ENCODE results near the gene ECPAS. TPM values are rescaled to one million over a fixed set of nuclear protein-coding genes. Genes with fewer than 3 reads are reported as not detected.

Gene ECPAS
- total RNA-seq, 6 experiments from 2014 or later, result 36.8 to 52.8 (median 41.1) TPM

- intact Hi-C loops (cut with DNase I), result loop anchor here in 1 of 2 donors (10.0 kb wide), 1 partner anchor 49 kb away; no protein-coding TSS in a partner anchor
- WGBS (ENCODE audit: insufficient coverage, low coverage, low lambda C conversion rate, missing lambda C conversion rate), result 42% methylated on average over 3 of the region's 3 CpGs
- no peak overlapping the region for H3K4me3 ChIP-seq
- no peaks in the 10 kb centered on the region for H3K9me3 ChIP-seq
- H3K36me3 ChIP-seq, result peaks cover 0 to 64% (median 25%) of the 10 kb centered on the region in 4 donors
- H3K27ac ChIP-seq, result no peak overlapping the region
- no peak for DNase-seq
- no peak for TF ChIP-seq POLR2A (IDR thresholded peaks at IDR 0.05)
- TF ChIP-seq CTCF (IDR thresholded peaks at IDR 0.05), result no peak
- peak in 3 of 4 donors; percentile 36 to 74 (median 61) for ATAC-seq
- H3K4me1 ChIP-seq, result no peaks in the 10 kb centered on the region
- H3K27me3 ChIP-seq, result no peaks in the 10 kb centered on the region
Measured at GRCh38 chr9:111423389-111423788, 60.8 kb downstream of the ECPAS start.

GRCh38 chr9:111414406-111414805 is 69.8 kb downstream of the ECPAS start:
- Histone ChIP-seq H3K36me3 (peaks cover 2 to 90% (median 40%) of the 10 kb centered on the region in 4 donors), H3K4me3 (no peak overlapping the region), H3K27ac (no peak overlapping the region), H3K9me3 (no peaks in the 10 kb centered on the region), H3K4me1 (no peaks in the 10 kb centered on the region), H3K27me3 (no peaks in the 10 kb centered on the region)
- ATAC-seq (no peak), DNase-seq (no peak)
- no peak for TF ChIP-seq CTCF (IDR thresholded peaks at IDR 0.05)
- no peak for TF ChIP-seq POLR2A (IDR thresholded peaks at IDR 0.05)
- 89% methylated on average over 9 of the region's 11 CpGs for WGBS (ENCODE audit: insufficient coverage, low coverage, low lambda C conversion rate, missing lambda C conversion rate)
- intact Hi-C loops (cut with DNase I), result no loop called here

- intact Hi-C loops (cut with DNase I), result no loop called here
- Histone ChIP-seq H3K4me1 (no peaks in the 10 kb centered on the region), H3K9me3 (no peaks in the 10 kb centered on the region), H3K36me3 (peaks cover 4 to 92% (median 40%) of the 10 kb centered on the region in 4 donors), H3K4me3 (no peak overlapping the region), H3K27ac (no peak overlapping the region), H3K27me3 (no peaks in the 10 kb centered on the region)
- WGBS (ENCODE audit: insufficient coverage, low coverage, low lambda C conversion rate, missing lambda C conversion rate), result 67% methylated on average over 3 of the region's 3 CpGs
- no peak for DNase-seq
- TF ChIP-seq POLR2A (IDR thresholded peaks at IDR 0.05) (no peak), CTCF (IDR thresholded peaks at IDR 0.05) (no peak)
- no peak for ATAC-seq
Measured at GRCh38 chr9:111413996-111414395, 70.2 kb downstream of the ECPAS start.

- no peak for TF ChIP-seq POLR2A (IDR thresholded peaks at IDR 0.05)
- TF ChIP-seq CTCF (IDR thresholded peaks at IDR 0.05), result no peak
- no peak overlapping the region for H3K27ac ChIP-seq
- H3K9me3 ChIP-seq, result no peaks in the 10 kb centered on the region
- ATAC-seq, result no peak
- H3K27me3 ChIP-seq, result no peaks in the 10 kb centered on the region
- H3K4me1 ChIP-seq, result no peaks in the 10 kb centered on the region
- no peak overlapping the region for H3K4me3 ChIP-seq
- H3K36me3 ChIP-seq, result peaks cover 4 to 97% (median 42%) of the 10 kb centered on the region in 4 donors
- no peak for DNase-seq
- WGBS (ENCODE audit: insufficient coverage, low coverage, low lambda C conversion rate, missing lambda C conversion rate), result 92% methylated on average over 4 of the region's 4 CpGs
- intact Hi-C loops (cut with DNase I), result no loop called here
Measured at GRCh38 chr9:111412280-111412679, 71.9 kb downstream of the ECPAS start.

GRCh38 chr9:111411266-111411665 is 72.9 kb downstream of the ECPAS start:
- no peak for DNase-seq
- no peak for ATAC-seq
- no peak overlapping the region for H3K27ac ChIP-seq
- H3K9me3 ChIP-seq, result no peaks in the 10 kb centered on the region
- no peaks in the 10 kb centered on the region for H3K27me3 ChIP-seq
- intact Hi-C loops (cut with DNase I), result no loop called here
- WGBS (ENCODE audit: insufficient coverage, low coverage, low lambda C conversion rate, missing lambda C conversion rate), result 97% methylated on average over 6 of the region's 6 CpGs
- H3K4me3 ChIP-seq, result no peak overlapping the region
- H3K36me3 ChIP-seq, result peaks cover 4 to 94% (median 34%) of the 10 kb centered on the region in 4 donors
- TF ChIP-seq CTCF (IDR thresholded peaks at IDR 0.05) (no peak), POLR2A (IDR thresholded peaks at IDR 0.05) (no peak)
- no peaks in the 10 kb centered on the region for H3K4me1 ChIP-seq
